BJ (cell line): ENCODE data around the gene ERICH6. TPM values are rescaled to one million over a fixed set of nuclear protein-coding genes. Genes with fewer than 3 reads are reported as not detected.

Experiments
- CTCF ChIA-PET: fragments of 350-600 bp; formaldehyde crosslinking; extraction: SDS; loops from one replicate; lab custom pipeline; 2021; ENCODE audit warnings: antibody characterized with exemption, inconsistent platforms; lab: Yijun Ruan, JAX
- POLR2A ChIA-PET: fragments of 300-600 bp; sonication (Branson Sonifier 250); formaldehyde crosslinking; extraction: SDS; loops from one replicate; lab custom pipeline; 2021; ENCODE audit warnings: antibody characterized with exemption; lab: Charles Lee
- DNase-seq: peaks from one replicate; pipeline ENCODE4 v3.0.0-alpha.2; 2011; ENCODE audit warnings: low read depth
- H3K27me3 ChIP-seq: 2 replicates; pipeline ENCODE4 v1.6.0; 2011; ENCODE audit warnings: low read length; ENCODE audit not compliant: control insufficient read depth, insufficient read depth
- H3K36me3 ChIP-seq: 2 replicates; pipeline ENCODE4 v1.5.1; 2011; ENCODE audit warnings: low read length; ENCODE audit not compliant: control insufficient read depth, insufficient read depth
- H3K4me3 ChIP-seq: 2 replicates; pipeline ENCODE4 v1.5.1; 2011; ENCODE audit warnings: low read depth, mild to moderate bottlenecking, control low read depth, low read length
- CTCF ChIP-seq: IDR thresholded peaks from 2 replicates; pipeline ENCODE4 v1.5.1; 2011; ENCODE audit warnings: low read depth, mild to moderate bottlenecking, control low read depth, inconsistent platforms, low read length, moderate library complexity; ENCODE audit not compliant: insufficient read depth
- polyA plus RNA-seq: library from polyadenylated mRNA; depleted of rRNA; stranded (reverse); fragments of >200 nt; gene quantifications from 2 replicates; pipeline ENCODE4 v1.2.3, GENCODE V29; 2011; rRNA removed

Gene ERICH6
- polyA plus RNA-seq, 1 experiment: not detected

- H3K27me3 ChIP-seq: no peaks in the 10 kb centered on the region
- CTCF ChIA-PET: no interaction called here
- TF ChIP-seq CTCF: no peak
- DNase-seq: no peak
- H3K36me3 ChIP-seq: no peaks in the 10 kb centered on the region
- POLR2A ChIA-PET: no interaction called here
- H3K4me3 ChIP-seq: no peak overlapping the region
Measured at GRCh38 chr3:150609988-150610387, 93.7 kb downstream of the ERICH6 start.

Other genes starting within 250 kb of the ERICH6 start
- 86.5 and 96.3 TPM in 2 replicates for gene SERP1, start 157.4 kb downstream of the ERICH6 start, polyA plus RNA-seq
- 53.1 and 90.6 TPM in 2 replicates for gene EIF2A, start 157.1 kb downstream of the ERICH6 start, polyA plus RNA-seq
- gene SELENOT, start 100.6 kb downstream of the ERICH6 start, polyA plus RNA-seq: 321 and 541 TPM in 2 replicates
- gene SIAH2, start 59.2 kb upstream of the ERICH6 start, polyA plus RNA-seq: 34.2 and 39.3 TPM in 2 replicates
- gene MINDY4B, start 201.5 kb upstream of the ERICH6 start, polyA plus RNA-seq: not detected in 2 replicates